Epithelial cell of proximal tubule (primary cell): Measurements from ENCODE around the gene DNAJC11. TPM values are rescaled to one million over a fixed set of nuclear protein-coding genes. Genes with fewer than 3 reads are reported as not detected.
"Not testable (repeated sequence)": the region's sequence is repeated elsewhere in the genome, so short reads cannot be mapped to it uniquely, and the experiment has no call there.

Source experiments
- DNase-seq: peaks from one replicate; pipeline ENCODE4 v3.0.0-alpha.2; 2011; ENCODE audit warnings: low read depth
- H3K4me3 ChIP-seq: 2 replicates; pipeline ENCODE4 v1.5.1; 2011; ENCODE audit warnings: low read depth, mild to moderate bottlenecking, low read length
- total RNA-seq: library from RNA; depleted of rRNA; stranded (reverse); fragments of >200 nt; gene quantifications from 2 replicates; pipeline ENCODE4 v1.2.3, GENCODE V29; 2015
- TF ChIP-seq, protein P1 (sequence below): conservative IDR thresholded peaks from 2 replicates; pipeline ENCODE4 v1.5.1; 2012; ENCODE audit warnings: low read depth, mild to moderate bottlenecking, low read length

Gene DNAJC11
- total RNA-seq, 1 donor from 2014 or later = 32.8 TPM

DNA sequence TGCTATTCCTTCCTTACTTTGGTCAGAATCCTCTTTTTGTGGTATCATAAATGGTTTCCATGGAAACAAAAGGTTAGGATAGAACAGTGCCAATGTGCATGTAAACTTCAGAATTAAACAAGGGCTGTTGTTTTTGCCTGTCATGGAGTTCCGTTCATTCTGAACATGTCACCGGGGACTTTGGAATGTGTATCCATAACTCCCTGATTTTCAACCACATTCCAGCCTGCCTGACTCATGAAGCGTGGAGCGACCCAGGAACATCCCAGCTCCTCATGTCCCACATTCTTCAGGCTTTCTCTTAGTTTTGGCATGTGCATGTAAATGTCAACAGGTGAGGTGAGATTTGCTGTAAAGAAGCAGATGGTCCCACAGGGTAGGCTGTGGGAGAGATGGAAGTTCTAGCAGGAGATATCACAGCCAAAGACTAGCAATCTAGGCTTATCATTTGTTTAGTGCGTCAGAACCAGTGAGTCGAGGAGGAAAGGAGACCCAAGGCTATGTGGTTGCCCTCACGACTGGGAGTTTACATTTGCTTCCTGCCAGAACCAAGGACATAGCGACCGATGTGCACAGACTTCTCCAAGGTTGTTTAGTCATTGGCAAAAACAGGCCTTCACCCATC lies 23.0 kb upstream of the DNAJC11 start:
- no peak overlapping the region for H3K4me3 ChIP-seq
- peak; percentile 63 for DNase-seq
- TF ChIP-seq, protein P1, sequence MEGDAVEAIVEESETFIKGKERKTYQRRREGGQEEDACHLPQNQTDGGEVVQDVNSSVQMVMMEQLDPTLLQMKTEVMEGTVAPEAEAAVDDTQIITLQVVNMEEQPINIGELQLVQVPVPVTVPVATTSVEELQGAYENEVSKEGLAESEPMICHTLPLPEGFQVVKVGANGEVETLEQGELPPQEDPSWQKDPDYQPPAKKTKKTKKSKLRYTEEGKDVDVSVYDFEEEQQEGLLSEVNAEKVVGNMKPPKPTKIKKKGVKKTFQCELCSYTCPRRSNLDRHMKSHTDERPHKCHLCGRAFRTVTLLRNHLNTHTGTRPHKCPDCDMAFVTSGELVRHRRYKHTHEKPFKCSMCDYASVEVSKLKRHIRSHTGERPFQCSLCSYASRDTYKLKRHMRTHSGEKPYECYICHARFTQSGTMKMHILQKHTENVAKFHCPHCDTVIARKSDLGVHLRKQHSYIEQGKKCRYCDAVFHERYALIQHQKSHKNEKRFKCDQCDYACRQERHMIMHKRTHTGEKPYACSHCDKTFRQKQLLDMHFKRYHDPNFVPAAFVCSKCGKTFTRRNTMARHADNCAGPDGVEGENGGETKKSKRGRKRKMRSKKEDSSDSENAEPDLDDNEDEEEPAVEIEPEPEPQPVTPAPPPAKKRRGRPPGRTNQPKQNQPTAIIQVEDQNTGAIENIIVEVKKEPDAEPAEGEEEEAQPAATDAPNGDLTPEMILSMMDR = no peak

DNA sequence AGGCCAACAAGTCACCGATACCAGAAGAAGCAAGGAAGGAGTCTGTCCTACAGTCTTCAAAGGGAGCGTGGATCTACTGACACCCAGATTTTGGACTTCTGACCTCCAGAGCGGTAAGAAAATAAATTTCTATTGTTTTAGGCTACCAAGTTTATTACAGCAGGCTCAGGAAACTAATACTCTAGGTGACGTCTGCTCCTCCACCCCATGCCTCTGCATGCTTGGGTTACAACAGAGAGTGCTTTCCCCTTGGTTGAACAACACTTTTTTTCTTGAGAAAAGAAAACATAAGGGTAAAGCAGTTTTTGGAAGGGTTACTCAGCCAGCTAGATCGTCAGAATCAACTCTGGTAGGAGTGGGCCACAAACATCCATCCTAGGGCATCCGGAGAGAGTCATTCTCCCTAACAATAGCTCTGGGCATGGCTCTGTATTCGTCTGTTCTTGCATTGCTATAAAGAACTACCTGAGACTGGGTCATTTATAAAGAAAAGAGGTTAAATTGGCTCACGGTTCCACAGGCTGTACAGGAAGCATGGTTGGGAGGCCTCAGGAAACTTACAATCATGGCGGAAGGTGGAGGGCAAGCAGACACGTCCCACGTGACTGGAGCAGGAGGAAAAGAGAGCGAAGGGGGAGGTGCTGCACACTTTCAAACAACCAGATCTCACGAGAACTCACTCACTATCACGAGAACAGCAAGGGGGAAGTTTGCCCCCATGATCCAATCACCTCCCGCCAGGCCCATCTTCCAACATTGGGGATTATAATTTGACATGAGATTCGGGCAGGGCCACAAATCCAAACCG lies 22.2 kb upstream of the DNAJC11 start:
- H3K4me3 ChIP-seq = no peak overlapping the region
- peak; percentile 12 for DNase-seq
- TF ChIP-seq, protein P1 = no peak

DNA sequence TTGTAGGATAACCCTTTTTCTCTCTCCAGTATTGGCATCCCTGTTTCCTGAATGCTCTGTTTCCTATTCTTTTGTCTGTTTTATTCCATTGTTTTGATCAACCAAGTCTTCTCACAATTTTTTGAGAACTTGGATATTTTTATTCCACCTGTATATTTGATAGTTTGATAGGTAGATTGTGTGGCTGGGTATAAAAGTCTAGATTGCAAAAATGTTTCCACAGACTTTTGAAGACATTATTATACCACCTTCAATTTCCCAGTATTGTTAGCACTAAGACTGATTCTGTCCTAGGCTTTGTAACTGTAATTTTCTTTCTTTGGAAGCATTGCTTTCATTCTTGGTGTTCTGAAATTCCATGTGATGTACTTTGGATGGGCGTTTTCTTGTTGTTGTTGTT lies 9.6 kb upstream of the DNAJC11 start:
- TF ChIP-seq, protein P1 = no peak
- no peak overlapping the region for H3K4me3 ChIP-seq
- DNase-seq = no peak

DNA sequence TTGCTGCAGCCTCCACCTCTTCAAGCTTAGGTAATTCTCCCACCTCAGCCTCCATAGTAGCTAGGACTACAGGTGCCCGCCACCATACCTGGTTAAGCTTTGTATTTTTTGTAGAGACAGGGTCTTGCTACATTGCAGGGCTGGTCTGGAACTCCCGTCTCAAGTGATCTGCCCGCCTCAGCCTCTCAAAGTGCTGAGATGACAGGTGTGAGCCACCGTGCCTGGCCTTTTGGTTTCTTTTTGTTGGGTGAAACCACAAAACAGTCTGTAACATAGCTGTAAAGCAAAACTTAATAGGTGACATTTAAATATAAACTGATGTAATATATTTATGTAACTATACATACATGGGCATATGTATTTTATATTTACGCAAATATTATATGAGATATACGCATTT lies 3.1 kb upstream of the DNAJC11 start:
- no peak for DNase-seq
- TF ChIP-seq, protein P1 = no peak
- H3K4me3 ChIP-seq = no peak overlapping the region

DNA sequence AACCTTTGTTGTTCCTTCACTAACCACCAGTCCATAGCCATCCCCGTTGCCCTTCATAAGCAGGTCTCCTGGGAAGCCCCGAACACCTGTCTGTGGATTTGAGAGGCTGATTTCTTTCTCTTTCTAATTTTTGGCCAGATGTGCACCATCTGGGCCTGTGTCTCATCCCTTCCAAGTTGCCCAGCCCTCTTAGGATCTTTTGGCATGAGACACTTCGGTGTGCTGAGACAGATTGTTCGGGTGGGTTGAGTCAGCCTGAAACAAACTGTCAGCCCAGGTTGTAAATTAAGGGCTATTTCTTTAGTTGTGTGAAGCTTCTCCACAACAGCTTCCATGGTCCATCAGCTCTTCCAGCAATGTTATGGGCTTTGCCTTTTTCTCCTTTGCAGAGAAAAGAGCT lies 1.4 kb upstream of the DNAJC11 start:
- TF ChIP-seq, protein P1 = no peak
- no peak overlapping the region for H3K4me3 ChIP-seq
- no peak for DNase-seq

DNA sequence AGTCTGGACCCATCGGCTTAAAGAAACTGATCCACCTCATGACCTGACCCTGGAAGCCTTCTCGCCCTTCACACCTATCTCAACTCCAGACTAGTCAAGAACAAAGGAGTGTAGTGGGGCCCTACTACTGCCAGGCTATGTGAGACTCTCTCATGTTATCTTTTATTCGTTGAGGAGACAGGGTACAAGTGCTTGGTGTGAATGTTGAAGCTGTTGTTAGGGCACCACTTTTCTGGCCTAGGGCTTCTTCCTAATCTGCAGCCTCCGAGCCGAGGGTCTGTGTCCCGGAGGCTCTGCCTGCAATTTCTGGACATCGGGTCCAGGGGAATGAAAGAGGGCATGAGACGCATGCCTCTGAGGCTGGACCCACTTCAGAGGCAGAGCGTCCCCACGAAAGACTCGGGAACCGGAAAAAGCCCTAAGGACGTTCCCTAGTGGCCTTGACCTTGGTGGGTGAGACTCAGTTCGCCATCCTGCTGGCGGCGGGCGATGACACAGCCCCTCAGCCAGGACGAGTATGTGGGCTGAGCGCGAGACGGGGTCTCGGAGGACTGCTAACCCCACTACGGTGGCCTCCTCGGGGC lies 671 bp downstream of the DNAJC11 start:
- TF ChIP-seq, protein P1 = no peak
- peak overlapping the region; percentile 100 for H3K4me3 ChIP-seq
- DNase-seq = no peak

DNA sequence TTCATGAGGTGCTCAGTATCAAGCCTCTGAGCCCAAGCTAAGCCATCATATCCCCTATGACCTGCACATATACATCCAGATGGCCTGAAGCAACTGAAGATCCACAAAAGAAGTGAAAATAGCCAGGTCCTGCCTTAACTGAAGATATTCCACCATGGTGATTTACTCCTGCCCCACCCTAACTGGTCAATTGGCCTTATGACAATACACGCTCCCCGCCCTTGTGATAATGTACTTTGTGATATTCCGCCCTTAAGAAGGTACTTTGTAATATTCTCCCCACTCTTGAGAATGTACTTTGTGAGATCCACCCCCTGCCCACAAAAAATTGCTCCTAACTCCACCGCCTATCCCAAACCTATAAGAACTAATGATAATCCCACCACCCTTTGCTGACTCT lies 1.7 kb downstream of the DNAJC11 start:
- DNase-seq = not testable (repeated sequence)
- H3K4me3 ChIP-seq = peak overlapping the region; percentile 100
